GM18519 (cell line): ENCODE results near the gene CPNE5.

Experiments
- ATAC-seq: cut with Tn5 transposase; IDR thresholded peaks from one replicate; pipeline ENCODE4 v1.9.1; 2021; ENCODE audit warnings: mild to moderate bottlenecking, moderate library complexity; ENCODE audit not compliant: unreplicated experiment, low FRiP score

Gene CPNE5

DNA sequence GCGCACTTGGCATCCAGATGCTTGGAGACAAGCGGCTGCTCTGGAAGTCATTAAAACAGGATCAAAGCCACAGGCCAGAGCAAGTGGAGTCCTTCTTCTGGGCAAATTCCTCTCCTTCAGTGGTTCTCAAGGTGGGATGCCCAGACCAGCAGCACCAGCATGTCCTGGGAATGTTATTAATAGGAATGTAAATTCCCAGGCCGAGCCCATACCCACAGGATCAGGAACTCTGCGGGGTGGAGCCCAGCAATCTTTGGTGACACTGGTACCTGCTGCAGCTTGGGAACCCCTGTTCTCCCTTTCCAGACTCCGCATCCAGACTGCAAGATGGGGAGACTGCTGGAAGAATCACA, 44.6 kb downstream of the CPNE5 start:
- ATAC-seq: no peak

DNA sequence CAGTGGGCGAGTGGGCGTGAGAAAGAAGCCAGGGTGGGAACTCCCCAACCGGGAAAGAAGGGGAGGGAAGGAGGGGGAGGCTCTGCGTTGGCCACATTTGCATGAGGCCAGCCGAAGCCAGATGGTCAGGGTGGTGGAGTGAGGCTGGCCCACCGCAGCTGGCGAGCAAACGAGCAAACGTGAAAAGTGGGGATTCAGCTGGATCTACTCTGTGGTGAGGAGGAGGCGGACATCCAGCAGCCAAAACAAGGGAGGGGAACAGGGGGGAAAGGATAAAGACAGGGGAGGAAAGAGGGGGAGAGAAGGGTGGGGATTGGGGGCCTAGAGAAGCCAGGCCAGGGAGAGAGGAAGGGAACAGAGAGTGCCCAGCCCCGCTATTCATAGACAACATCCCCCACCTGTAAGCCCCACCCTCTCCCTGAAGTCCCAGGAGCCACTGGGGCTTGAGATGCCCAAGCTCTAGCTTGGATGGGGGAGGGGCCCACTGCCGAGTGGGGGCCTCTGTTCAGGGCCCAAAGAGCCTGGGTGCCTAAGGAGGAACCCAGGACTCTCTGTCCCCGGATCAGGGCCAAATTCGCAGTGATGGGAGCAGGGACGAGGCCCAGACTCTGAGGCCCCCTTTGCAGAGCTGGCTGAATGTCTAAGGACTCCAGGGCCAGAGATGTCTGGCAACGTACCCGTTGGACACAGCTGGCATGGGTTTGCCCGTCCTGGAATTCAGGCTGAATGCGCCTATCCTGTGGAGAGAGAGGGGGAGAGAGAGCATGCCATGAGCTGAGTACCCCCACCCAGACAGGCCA, 45.1 kb downstream of the CPNE5 start:
- no peak for ATAC-seq

DNA sequence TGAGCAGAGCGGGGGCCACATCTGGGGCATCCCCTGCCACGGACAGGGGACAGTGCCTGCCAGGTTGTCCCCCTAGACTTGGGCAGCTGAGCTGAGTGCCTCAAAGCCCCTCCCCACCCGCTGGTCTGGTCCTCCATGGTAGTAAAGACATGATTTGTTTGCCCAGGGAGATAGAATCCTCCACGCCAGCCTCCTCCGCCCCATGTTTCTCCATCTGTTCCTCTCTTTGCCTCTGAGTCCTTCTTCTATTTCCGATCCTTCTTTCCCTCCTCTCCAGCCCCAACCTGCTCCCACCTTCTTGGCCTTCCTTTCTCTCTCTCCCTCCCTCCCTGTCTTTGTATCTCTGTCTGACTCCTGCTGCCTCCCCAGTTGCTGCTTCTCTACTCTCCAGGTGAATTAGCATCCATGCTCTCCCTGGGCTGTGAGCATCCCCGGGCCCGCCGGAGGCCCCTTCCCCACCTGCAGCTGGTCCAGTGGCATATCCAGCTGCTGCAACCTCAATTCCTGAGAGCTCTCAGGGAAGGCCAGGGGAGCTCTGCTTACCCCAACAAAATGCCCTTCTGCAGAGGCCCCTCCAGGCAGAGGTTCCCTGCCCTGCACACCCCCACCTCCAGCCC, 45.8 kb downstream of the CPNE5 start:
- ATAC-seq: no peak

DNA sequence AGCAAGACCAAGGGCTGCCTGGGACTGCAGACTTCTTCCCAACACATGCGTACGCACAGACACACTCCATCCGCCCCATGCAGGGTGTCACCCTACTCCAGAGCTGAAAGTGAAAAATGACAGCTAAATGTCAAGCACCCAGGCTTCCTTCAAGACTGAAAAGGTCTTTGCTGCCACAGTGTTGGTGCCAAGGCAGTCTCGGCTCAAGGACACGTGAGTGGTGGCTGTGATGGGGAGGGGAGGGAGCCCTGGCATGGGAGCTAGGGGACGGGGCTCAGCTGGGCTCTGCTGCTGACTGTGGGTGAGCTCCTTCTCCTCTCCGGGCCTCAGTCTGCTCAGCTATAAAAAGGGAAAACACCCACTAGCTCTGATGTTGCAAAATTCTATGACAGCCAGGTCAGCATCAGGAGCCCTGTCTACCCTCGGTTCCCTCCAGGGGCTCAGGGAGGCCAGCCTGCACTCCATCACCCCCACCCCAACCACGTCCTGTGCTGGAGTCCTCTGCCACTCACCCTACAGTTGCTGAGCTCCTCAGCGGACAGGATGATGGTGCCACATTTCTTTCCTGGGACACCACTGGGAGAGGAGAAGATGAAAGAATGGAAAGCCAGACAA, 47.6 kb downstream of the CPNE5 start:
- no peak for ATAC-seq

DNA sequence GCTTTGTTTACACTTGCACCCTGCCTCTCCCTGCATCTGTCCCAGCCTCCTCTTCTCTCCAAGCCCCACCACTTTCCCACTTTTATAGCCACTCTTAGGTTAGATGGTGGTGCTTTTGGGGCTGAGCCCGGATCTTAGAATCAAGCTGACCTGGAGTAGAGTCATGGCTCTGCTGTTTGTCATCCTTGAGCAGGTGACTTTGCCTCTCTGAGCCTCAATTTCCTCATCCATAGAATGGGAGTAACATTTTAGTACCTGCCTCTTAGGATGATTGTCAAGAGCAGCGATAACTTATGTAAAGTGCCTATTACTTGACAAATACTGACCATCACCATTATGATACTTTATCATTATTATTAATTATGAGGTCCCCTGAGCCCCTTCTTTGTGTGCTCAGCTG, 48.2 kb downstream of the CPNE5 start:
- ATAC-seq: no peak

DNA sequence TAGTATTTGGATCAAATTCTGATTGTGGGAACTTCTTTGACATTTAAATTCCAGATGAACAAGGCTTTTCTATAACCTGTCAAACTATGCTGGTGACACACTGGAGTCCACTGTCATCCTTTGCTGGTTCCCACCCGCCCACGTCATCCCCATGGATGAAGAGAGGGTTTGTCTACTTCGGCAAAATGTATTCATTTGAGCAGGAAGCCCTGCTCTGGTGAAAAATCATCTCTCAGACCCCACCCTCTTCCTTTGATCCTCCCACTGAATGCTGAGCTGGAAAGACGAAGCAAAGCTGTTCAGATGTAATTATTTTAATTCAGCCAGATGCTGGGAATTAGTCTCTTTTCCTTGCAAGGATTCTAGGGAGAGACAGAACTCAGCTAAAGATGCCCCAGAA, 50.5 kb downstream of the CPNE5 start:
- ATAC-seq: no peak

DNA sequence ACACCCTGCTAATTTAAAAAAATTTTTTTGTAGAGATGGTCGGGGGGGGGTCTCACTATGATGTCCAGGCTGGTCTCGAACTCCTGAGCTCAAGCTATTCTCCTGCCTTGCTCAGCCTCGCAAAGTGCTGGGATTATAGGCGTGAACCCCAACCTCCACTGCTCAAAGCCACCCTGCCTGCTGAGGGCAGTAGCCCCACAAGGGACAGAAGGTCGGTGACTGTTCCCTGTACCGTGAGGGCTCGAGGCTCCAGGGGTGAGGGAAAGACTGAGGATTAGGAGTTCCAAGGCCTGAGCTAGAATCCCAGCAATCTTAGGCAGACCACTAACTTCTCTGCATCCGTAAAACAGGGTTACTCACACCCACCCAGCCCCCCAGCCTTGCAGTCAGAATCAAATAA, 51.1 kb downstream of the CPNE5 start:
- no peak for ATAC-seq

DNA sequence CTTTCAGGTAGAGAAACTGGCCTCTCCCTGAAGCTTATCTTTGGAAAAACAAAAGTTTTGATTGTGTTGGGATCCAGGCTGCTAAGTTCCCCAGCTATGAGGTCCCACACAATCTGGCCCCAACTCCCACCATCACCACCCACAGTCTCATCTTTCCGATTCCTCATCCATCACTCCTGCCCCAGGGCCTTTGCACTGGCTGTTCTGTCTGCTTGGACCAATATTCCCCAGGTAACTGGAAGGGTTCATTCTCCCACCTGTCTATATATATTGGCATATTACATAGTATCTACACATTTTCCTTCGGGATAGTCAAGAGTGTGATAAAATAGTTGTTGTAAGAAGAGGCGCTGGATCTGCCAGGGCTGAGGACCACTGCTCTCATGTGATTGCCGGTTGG, 52.0 kb downstream of the CPNE5 start:
- no peak for ATAC-seq

DNA sequence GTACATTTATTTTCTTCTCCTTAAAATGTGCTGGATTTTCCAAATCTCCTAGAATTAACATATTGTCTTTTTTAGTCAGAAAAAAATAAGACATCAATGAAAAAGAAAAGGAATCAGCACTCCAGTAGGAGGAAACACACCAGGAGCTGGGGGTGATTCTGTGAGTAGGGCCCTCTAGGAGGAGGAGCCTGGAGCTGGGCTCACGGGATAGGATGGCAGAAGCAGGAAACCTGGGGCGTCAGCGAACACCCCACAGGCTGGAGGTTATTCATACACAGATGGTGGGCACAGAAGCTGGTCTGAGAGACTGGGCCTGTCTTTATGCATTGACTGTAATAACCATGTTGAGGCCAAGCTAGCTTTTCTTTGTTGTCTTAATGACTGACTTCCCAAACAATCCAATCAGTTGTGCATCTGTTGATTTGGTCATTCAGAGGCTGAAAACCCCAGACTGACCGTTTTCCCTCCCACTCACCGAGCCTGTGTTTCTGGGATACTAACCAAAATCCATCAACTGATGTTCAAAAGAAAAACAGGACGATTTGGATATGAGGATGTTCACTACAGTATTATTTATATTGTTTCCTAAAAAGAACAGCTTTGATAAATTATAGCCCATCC, 53.1 kb downstream of the CPNE5 start:
- no peak for ATAC-seq

DNA sequence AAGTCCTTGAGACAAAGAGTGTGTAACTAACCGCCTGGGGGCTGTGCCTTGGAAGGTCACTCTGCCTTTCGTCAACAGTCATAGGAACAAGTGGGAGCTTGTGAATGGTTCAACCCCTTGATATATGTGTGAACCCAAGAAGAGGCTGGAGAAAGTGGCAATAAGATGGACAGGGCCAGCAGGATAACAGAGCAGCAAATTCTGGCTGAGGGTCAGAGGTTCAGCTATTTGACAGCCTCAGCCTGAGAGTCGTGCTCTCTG, 54.9 kb downstream of the CPNE5 start:
- ATAC-seq: no peak

DNA sequence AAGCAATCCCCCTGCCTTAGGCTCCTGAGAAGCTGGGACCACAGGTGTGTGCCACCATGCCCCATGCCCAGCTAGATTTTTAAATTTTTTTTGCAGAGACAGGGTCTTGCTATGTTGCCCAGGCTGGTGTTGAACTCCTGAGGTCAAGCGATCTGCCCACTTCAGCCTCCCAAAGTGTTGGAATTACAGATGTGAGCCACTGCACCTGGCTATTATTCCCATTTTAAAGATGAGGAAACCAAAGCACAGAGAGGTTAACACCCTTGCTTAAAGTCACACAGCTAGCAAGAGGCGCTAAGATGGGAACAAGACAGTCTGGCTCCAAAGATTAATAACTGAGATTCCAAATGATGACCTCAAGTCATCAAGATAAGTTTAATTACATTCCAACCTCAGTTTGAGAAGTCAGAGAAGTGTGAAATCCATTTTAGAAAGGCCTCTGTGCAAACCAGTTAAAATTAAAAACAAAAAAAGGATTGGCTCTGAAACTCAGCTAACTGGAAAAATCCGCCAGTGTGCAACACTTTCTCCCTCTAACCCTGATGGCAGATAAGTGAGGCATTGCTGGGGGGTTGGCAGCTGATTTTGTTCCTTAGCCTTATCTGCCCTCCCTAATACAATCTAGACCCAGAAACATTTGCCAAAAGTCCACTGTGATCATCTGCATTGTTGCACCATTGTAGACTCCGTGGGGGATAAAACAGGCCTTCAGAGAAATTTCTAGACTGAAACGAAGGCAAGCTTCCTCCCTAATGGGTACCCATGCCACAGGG, 55.5 kb downstream of the CPNE5 start:
- no peak for ATAC-seq

DNA sequence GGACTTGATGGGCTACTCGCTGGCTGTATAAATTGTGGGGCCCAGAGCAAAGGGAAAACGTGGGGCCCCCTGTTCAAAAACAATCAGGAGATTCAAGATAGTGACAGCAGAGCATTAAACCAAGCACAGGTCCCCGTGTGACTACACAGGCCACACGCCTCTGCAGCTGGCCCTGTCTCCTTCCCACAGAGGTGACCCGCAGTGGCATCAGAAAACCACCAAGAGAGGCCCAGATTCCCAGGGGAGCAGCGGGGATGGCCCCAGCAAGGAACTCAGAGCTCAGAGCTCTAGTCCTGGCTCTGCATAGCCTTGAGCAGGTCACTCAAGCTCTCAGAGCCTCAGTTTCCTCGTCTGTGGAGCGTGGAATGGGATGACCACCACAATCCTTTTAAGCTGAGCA, 57.6 kb downstream of the CPNE5 start:
- no peak for ATAC-seq

DNA sequence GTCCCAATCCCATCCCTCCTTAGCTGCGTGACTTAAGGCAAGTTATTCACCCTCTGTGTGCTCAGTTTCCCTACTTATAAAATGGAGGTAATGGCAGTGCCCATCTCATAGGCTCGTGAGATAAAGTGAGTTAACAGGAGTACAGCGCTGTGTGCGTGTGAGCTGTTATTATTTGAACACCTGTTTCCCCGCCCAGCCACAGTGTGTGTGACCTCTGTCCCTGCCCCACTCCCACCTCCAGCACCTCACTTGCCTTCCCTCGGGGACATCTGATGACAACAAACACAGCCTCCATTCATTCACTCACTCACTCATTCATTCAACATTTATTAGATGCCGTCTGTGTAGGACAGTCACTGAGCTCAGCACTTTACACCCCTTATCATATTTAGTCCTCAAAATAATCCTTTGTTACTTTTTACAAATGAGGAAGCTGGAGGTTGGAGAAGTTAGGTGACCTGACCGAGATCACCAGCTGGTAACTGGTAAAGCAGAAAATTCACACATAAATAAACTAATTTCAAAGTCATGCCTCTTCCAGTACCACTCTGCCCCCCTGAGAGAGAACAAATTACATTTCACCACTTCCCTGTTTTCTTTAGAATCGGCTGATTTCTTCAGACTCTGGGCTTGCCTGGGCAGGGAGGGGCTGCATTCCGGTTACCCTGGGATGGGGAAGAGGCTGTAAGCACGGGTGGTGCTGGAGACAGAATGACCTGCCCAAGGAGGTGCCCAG, 58.6 kb downstream of the CPNE5 start:
- ATAC-seq: no peak

DNA sequence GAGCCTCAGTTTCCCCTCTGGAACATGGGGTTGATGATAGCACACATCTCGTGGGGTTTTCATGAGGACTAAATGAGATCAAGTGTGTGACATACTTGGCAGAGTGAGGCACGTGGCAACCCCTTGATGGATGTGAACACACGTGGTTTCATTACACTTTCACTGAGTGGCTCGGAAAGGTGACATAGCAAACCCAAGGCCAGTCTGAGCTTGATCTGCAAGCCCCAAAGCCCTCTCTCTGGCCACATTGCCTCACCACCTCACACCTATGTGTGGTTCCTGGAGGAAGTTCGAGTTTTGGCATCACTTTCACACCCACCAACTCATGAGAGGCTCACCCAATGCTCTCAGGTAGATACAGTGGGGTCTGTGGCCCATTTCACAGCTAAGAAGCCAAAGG, 60.0 kb downstream of the CPNE5 start:
- no peak for ATAC-seq

DNA sequence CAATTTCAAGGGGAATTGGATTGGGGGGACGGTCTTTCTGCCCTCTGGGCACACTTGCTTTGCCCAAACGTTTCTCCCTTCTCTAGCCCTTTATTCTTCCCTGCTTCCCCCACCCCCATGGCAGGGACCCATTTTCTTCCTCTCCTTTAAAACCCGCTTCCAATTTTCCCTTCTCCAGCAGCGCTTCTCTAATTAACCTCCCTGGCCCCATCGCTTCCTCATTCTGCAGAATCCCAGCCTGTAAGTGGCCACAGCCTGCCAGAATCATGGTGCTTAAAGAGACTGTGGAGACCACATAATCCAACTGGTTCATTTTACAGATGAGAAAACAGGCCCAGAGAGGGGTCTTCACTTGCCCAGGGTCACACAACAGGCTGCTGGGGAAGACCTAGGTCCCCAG, 61.4 kb downstream of the CPNE5 start:
- ATAC-seq: no peak

DNA sequence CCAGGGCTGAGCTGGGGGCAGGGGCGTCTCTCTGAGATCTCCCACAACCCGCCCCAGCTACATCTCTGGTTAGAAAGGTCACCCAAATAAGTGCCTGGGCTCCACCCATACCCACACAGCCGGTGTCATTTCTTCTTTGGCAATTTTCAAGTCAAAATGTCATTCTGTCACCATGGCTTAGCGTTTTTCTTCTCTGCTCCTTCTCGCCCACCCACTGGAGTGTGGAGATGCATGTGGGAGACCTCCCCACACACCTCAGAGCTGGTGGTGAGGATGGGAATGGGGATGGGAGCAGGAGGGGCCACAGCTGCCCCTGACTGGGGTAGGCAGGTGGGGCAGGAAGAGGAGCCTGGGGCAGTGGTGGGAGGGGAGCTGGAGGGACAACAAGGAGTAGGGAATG, 63.1 kb downstream of the CPNE5 start:
- ATAC-seq: no peak

DNA sequence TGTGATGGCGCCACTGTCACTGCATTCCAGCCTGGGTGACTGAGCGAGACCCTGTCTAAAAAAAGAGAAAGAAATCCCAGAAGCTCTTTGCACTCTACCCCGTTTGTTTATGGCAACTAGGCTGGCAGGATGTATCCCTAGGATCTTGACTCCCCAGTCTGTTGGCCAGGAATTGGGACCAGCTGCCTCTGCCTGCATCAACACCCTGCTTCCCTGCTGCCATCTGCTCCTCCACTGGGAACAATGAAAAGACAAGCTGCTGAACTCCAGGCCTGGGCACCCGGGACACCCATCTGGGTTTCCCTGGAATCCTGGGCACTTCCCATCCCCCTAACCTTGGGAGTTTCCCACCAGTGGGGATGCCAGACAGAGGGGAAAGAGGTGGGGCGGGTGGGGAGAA, 64.9 kb downstream of the CPNE5 start:
- no peak for ATAC-seq

DNA sequence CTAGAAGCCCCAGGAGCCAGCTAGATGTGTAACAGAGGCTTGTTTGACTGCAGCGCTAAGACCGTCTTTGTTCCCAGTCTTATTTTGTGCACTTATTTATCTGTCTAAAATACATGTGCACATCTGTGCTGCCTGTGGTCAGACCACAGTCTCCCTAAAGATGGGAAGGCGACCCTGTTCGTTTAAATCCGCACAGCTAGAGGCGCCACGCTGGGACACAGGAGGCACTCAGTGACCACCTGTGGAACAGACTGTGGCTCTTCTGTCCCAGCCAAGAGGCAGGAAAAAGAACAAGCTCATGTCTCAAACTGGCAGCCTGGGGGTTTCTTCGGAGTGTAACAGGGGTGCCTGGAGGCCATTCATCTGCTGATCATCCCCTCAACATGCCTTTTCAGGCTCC, 66.8 kb downstream of the CPNE5 start:
- ATAC-seq: no peak

DNA sequence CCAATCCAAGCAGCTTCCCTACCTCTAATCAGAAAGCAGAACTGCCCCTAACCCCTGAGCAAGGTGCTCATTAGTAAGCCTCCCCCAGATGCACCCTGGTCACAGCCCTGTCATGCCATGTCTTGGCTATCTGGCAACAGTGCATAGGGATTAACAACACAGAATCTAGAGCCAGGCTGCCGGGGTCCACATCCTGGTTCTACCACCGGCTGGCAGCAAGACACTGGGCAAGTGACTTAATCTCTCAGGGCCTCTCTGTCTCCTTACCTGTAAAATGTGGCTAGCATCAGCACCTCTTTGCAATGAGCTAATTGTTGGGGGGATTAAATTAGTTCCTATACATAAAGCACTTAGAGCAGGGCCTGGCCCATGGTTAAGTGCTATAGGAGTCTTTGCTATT, 68.1 kb downstream of the CPNE5 start:
- ATAC-seq: no peak

DNA sequence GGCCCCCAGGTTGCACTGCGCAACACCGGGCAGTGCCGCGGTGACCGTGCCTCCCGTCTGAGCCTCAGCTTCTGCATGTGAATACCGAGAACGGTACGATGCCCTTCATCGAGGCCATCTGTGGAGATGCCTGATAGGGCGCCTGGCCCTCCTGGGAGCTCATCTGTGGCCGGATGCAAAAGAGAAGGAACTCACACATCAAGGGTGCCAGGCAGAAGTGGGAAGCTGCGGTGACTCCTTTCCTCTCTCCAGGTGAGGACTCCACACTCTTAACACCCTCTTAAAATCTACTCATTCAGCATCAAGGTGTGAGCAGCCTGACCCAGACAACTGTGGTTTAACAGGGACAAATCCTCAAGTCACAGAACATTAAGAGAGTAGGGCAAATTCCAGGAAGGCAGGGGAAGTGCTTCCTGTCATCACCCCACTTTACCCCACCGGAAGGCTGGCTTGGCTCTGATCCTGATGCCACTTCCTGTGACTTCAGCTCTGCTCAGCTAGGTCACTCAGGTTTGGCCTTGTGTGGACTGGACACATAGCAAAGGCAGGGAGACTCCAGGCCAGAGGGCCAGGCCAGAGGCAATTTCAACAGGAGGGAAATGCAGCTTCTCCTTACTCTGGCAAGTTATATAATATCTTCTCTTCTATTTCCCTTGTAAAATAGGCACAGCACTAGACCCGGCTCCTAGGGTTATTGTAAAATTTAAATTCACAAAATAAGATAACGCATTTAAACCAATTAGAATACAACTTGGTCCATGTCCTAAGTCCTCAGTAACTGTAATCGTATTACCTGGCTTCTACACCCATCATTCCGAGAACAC, 69.4 kb downstream of the CPNE5 start:
- no peak for ATAC-seq
